Panc1 (cell line): ENCODE measurements around the gene WDR93.

Source experiments
- CTCF ChIP-seq: fragments of 450-650 bp; IDR thresholded peaks from 2 replicates; pipeline ENCODE4 v1.5.1; 2017; ENCODE audit warnings: mild to moderate bottlenecking
- POLR2AphosphoS5 ChIP-seq: IDR thresholded peaks from 2 replicates; pipeline ENCODE4 v1.6.1; 2012; ENCODE audit warnings: mild to moderate bottlenecking, low read depth, low read length, moderate library complexity
- REST ChIP-seq, 2 experiments: IDR thresholded peaks; 2 replicates each; pipeline ENCODE4 v1.6.1; 2011 to 2012; ENCODE audit warnings: low read depth in 2 of 2, control low read depth in 1 of 2, low read length in 1 of 2, mild to moderate bottlenecking in 1 of 2, moderate library complexity in 1 of 2; ENCODE audit not compliant: insufficient read depth in 1 of 2
- SIN3A ChIP-seq: IDR thresholded peaks from 2 replicates; pipeline ENCODE4 v1.6.1; 2012; ENCODE audit warnings: low read depth, mild to moderate bottlenecking, low read length, moderate library complexity, borderline replicate concordance; ENCODE audit not compliant: insufficient read depth
- TCF7L2 ChIP-seq: IDR thresholded peaks from 2 replicates; pipeline ENCODE4 v1.6.1; 2011; ENCODE audit warnings: mild to moderate bottlenecking, low read depth, low read length, inconsistent platforms

GRCh38 chr15:89681146-89681545, 9.5 kb upstream of the WDR93 start:
- no peak for TF ChIP-seq CTCF
- TF ChIP-seq SIN3A = no peak
- TF ChIP-seq POLR2AphosphoS5 = no peak
- TF ChIP-seq REST (IDR thresholded peaks at IDR 0.05; ENCODE audit: insufficient read depth in 1 of 2, low read depth in 2 of 2, low read length in 1 of 2) = no peak
- no peak for TF ChIP-seq TCF7L2
